Subcutaneous abdominal adipose tissue (tissue), 5 donors: ENCODE results near the gene SRCAP.

Experiments used
- H3K27ac ChIP-seq: one replicate; pipeline ENCODE4 v1.7.0; 2013; ENCODE audit warnings: low read depth, mild to moderate bottlenecking, inconsistent platforms, low read length, moderate library complexity
- H3K27me3 ChIP-seq, 5 donors: one replicate each; pipeline ENCODE4 v1.7.0; 2013; ENCODE audit warnings: low read length in 5 of 5, inconsistent platforms in 1 of 5; ENCODE audit not compliant: control insufficient read depth in 5 of 5, insufficient read depth in 4 of 5
- H3K36me3 ChIP-seq, 5 donors: one replicate each; pipeline ENCODE4 v1.7.0; 2013; ENCODE audit warnings: low read length in 5 of 5; ENCODE audit not compliant: control insufficient read depth in 5 of 5, insufficient read depth in 5 of 5
- H3K4me1 ChIP-seq, 5 donors: one replicate each; pipeline ENCODE4 v1.7.0; 2013; ENCODE audit warnings: low read length in 5 of 5, mild to moderate bottlenecking in 3 of 5, moderate library complexity in 1 of 5; ENCODE audit not compliant: control insufficient read depth in 5 of 5, insufficient read depth in 5 of 5
- H3K4me3 ChIP-seq, 5 donors: one replicate each; pipeline ENCODE4 v1.7.0; 2013; ENCODE audit warnings: low read length in 5 of 5, low read depth in 1 of 5
- H3K9ac ChIP-seq, 5 donors: one replicate each; pipeline ENCODE4 v1.7.0; 2013; ENCODE audit warnings: low read length in 5 of 5, mild to moderate bottlenecking in 4 of 5, moderate library complexity in 3 of 5
- H3K9me3 ChIP-seq, 5 donors: one replicate each; pipeline ENCODE4 v1.7.0; 2013; ENCODE audit warnings: low read length in 5 of 5; ENCODE audit not compliant: control insufficient read depth in 5 of 5
- donor health status: healthy.
- donor health status: healthy.
- donor health status: healthy.
- donor health status: healthy.
- donor health status: healthy.

The SRCAP gene

GRCh38 chr16:30698816-30699614, at the start of gene SRCAP:
SRCAP (plus strand) TSS chr16:30699171; CDS start chr16:30700825, 1,654 bp downstream.
- Histone ChIP-seq H3K9ac (peak within 1 kb of the TSS; percentile 81 to 99 (median 97)), H3K36me3 (peaks cover 6 to 34% (median 28%) of the 10 kb centered on the region in 5 donors), H3K27ac (peak within 1 kb of the TSS; percentile 98), H3K4me1 (peaks cover 5 to 28% (median 24%) of the 10 kb centered on the region in 5 donors), H3K4me3 (peak within 1 kb of the TSS; percentile 88 to 96 (median 91)), H3K27me3 (no peaks in the 10 kb centered on the region), H3K9me3 (no peaks in the 10 kb centered on the region)

DNA sequence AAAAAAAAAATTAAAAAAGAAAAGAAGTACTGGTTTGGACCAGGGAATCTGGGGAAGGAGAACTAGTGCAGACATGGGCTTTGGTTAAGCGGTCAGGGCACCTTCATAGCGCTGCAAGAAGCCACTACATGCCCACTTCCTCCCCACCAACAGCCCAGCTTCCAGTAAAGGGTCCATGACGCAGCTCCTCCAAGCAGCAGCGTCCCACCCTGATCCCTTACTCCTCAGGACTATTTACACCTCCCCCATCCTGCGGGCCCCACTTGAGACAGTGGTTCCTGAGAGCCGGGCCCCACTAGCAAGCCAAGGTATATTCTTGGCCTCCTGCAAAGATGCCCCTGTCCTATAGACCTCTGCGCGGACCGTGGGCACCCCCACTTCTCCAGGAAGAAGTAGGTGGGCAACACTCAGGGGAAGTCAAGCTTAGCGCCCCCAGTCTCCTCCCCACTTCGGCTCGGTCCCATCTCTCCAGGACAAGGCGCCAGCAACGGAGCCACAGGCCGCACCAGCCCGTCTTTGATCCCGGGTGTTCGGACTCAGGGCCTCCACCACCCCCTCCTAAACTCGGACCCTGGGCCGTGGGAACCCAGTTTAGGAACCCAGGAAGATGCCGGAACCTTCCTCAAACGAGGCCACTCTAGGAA, 49.1 kb upstream of the SRCAP start:
- Histone ChIP-seq H3K9ac (peak overlapping the region; percentile 59 to 87 (median 73)), H3K27ac (peak overlapping the region; percentile 90), H3K27me3 (no peaks in the 10 kb centered on the region), H3K4me1 (peaks cover 2 to 28% (median 20%) of the 10 kb centered on the region in 5 donors), H3K9me3 (no peaks in the 10 kb centered on the region), H3K36me3 (peaks cover 0 to 26% (median 20%) of the 10 kb centered on the region in 5 donors), H3K4me3 (peak overlapping the region; percentile 79 to 93 (median 89))

DNA sequence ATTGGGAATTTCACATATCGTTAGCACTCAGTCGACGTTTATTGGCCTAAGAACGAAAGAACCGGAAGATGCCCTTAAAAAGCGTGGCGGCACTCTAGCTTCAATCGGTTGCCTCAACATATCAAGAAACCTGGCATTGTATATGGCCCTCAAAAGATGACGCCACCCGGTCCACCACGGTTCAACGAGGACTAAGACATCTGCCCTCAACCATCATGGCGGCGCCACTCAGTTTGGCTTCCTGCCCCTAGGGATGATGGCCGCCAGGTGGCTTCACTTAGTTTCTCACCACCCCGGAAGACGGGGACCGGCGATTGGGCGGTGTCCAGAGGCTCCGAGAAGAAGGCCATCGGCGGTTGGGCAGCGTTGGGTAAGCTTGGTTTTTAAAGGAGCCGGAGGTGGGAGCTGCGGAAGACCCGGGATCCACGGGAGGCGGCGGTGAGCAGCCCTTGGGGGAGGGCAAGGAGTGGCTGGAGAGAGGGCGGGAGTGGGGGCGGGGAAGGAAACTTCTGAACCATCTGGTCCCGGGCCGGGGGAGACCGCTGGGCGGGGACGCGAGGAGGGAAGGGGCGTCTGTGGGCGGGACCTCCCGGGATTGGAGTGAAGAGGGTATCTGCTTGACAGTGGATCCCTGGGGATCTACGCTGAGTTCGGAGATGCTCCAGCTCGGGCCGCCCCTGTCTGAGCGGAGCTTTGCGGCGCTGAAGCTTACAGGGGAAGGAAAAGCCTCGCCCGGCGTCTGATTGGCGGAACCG, 48.4 kb upstream of the SRCAP start, which contains the start of gene PRR14:
TSS of gene PRR14 (plus strand) at position 592 of the 755 bp plus-strand sequence. CDS start 686 bp downstream, outside the sequence.
- Histone ChIP-seq H3K27ac (peak within 1 kb of the TSS; percentile 90), H3K36me3 (peaks cover 0 to 33% (median 27%) of the 10 kb centered on the region in 5 donors), H3K27me3 (no peaks in the 10 kb centered on the region), H3K4me1 (peaks cover 2 to 28% (median 20%) of the 10 kb centered on the region in 5 donors), H3K9ac (peak within 1 kb of the TSS; percentile 73 to 91 (median 88)), H3K4me3 (peak within 1 kb of the TSS; percentile 87 to 93 (median 89)), H3K9me3 (no peaks in the 10 kb centered on the region)

- H3K4me1 ChIP-seq, result peaks cover 2 to 28% (median 20%) of the 10 kb centered on the region in 5 donors
- H3K27me3 ChIP-seq, result no peaks in the 10 kb centered on the region
- H3K27ac ChIP-seq, result peak overlapping the region; percentile 90
- H3K4me3 ChIP-seq, result peak overlapping the region; percentile 87 to 93 (median 89)
- H3K9ac ChIP-seq, result peak overlapping the region; percentile 48 to 91 (median 88)
- H3K9me3 ChIP-seq, result no peaks in the 10 kb centered on the region
- H3K36me3 ChIP-seq, result peaks cover 0 to 40% (median 35%) of the 10 kb centered on the region in 5 donors
These were observed 47.6 kb upstream of the SRCAP start for GRCh38 chr16:30651124-30652004.

DNA sequence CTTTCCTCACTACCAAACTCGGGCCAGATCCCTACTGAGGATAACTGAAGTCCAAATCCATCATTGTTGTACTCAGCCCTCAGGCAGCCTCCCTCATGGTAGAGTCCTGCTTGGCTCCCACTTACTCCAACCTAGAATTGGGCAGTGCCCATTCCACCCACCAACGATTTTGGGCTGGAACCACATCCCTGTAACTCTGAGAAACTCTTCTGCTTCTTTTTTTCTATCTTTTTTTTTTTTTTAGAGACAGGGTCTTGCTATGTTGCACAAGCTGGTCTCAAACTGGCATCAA, 47.0 kb upstream of the SRCAP start:
- Histone ChIP-seq H3K36me3 (peaks cover 0 to 45% (median 39%) of the 10 kb centered on the region in 5 donors), H3K4me3 (peak overlapping the region; percentile 63 to 93 (median 77)), H3K9ac (peak overlapping the region; percentile 48 to 83 (median 77)), H3K9me3 (no peaks in the 10 kb centered on the region), H3K4me1 (peaks cover 2 to 31% (median 23%) of the 10 kb centered on the region in 5 donors), H3K27ac (peak overlapping the region; percentile 90), H3K27me3 (no peaks in the 10 kb centered on the region)

DNA sequence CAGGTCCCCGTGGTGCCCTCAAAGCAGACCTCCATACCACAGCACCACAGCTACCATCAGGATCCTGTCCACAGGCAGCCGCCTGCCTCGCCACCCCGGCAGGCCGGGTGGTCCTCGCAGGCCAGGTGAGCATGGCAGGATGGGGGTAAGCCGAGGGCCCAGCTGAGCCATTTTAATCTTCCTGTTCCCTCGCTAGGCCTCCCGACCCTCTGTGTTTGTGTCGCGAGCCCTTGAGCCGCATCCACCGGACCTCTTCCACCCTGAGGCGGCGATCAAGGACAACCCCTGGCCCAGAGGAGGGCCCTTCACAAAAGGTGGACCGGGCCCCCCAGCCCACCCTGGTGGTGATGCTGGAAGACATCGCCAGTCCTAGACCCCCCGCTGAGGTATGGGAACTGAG, 46.3 kb upstream of the SRCAP start:
- H3K27me3 ChIP-seq, result no peaks in the 10 kb centered on the region
- peak overlapping the region; percentile 90 for H3K27ac ChIP-seq
- H3K9me3 ChIP-seq, result no peaks in the 10 kb centered on the region
- H3K4me3 ChIP-seq, result no peak overlapping the region
- peaks cover 0 to 45% (median 39%) of the 10 kb centered on the region in 5 donors for H3K36me3 ChIP-seq
- H3K9ac ChIP-seq, result peak overlapping the region in 1 of 5 donors; percentile 77
- H3K4me1 ChIP-seq, result peaks cover 8 to 39% (median 30%) of the 10 kb centered on the region in 5 donors

DNA sequence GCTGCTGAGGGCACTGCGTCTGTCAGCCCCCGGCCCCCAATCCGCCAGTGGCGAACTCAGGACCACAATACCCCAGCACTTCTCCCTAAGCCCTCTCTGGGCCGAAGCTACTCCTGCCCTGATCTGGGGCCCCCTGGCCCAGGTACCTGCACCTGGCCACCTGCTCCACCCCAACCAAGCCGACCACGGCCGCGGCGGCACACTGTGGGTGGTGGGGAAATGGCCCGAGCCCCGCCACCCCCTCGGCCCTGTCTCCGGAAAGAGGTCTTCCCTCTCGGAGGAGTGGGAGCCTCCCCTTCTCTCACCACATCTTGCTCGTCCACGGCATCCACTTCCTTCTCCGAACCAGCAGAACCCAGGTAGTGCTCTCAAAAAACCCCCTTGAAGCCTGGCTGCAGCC, 44.1 kb upstream of the SRCAP start:
- no peak overlapping the region for H3K9ac ChIP-seq
- H3K27me3 ChIP-seq, result peaks cover 0 to 3% (median 0%) of the 10 kb centered on the region in 5 donors
- H3K4me3 ChIP-seq, result no peak overlapping the region
- no peak overlapping the region for H3K27ac ChIP-seq
- peaks cover 0 to 45% (median 39%) of the 10 kb centered on the region in 5 donors for H3K36me3 ChIP-seq
- no peaks in the 10 kb centered on the region for H3K9me3 ChIP-seq
- H3K4me1 ChIP-seq, result peaks cover 11 to 37% (median 27%) of the 10 kb centered on the region in 5 donors

- Histone ChIP-seq H3K4me3 (no peak overlapping the region), H3K27me3 (peaks cover 0 to 3% (median 0%) of the 10 kb centered on the region in 5 donors), H3K27ac (no peak overlapping the region), H3K9ac (no peak overlapping the region), H3K4me1 (peaks cover 14 to 42% (median 34%) of the 10 kb centered on the region in 5 donors), H3K9me3 (no peaks in the 10 kb centered on the region), H3K36me3 (peaks cover 0 to 46% (median 40%) of the 10 kb centered on the region in 5 donors)
These were observed 43.1 kb upstream of the SRCAP start for GRCh38 chr16:30655815-30656347.

DNA sequence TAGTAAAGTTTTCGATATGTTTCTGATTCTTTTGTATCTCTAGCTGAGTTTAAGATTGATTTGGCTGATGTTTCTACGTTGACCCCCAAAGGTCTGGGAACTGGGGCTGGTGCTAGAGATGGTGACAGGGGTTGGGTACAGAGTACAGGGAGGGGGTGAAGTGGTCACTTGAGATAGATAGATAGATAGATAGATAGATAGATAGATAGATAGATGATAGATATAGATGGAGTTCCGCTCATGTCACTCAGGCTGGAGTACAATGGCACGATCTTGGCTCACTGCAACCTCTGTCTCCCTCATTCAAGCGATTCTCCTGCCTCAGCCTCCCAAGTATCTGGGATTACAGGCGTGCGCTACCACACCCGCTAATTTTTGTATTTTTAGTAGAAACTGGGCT, 42.6 kb upstream of the SRCAP start:
- H3K4me3 ChIP-seq, result no peak overlapping the region
- no peaks in the 10 kb centered on the region for H3K9me3 ChIP-seq
- H3K27ac ChIP-seq, result peak overlapping the region; percentile 83
- H3K36me3 ChIP-seq, result peaks cover 0 to 51% (median 45%) of the 10 kb centered on the region in 5 donors
- H3K4me1 ChIP-seq, result peaks cover 16 to 43% (median 39%) of the 10 kb centered on the region in 5 donors
- H3K27me3 ChIP-seq, result peaks cover 0 to 3% (median 0%) of the 10 kb centered on the region in 5 donors
- H3K9ac ChIP-seq, result no peak overlapping the region
